NCI-H1694 treated with DMSO at 0.1 percent for 48 hours (cell line): ENCODE results near the gene ZNF724.
A peak's percentile ranks its signal among the peaks of the same experiment; 100 is the strongest.
"Not testable (repeated sequence)": the region's sequence is repeated elsewhere in the genome, so short reads cannot be mapped to it uniquely, and the experiment has no call there.

Source experiments
- DNase-seq: peaks from one replicate; lab custom pipeline; 2025; lab: John Stamatoyannopoulos, UW

Gene ZNF724

GRCh38 chr19:23249911-23250649 lies at the start of gene ZNF724:
Gene ZNF724 (minus strand): TSS chr19:23250394. CDS start chr19:23250242, 152 bp downstream.
- DNase-seq = peak; percentile 97

DNA sequence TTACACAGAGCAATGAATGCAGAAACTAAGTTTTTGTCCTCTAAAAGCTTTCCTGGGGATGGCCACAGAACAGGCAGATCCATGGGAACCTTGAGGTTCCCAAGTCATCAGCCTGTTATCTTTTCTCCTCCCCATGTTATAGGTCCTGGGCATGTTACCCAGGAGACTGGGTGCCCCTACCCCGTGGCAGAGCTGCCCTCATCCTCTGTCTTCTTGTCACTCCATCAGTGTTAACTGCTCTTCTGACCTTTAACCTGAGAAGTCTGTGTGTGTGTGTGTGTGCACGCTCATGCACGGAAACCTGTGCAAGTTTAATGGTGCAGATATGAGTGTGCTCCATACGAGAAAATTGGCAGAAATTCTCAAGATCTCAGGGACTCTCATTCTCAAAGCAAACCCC lies 43.9 kb upstream of the ZNF724 start:
- DNase-seq = no peak

DNA sequence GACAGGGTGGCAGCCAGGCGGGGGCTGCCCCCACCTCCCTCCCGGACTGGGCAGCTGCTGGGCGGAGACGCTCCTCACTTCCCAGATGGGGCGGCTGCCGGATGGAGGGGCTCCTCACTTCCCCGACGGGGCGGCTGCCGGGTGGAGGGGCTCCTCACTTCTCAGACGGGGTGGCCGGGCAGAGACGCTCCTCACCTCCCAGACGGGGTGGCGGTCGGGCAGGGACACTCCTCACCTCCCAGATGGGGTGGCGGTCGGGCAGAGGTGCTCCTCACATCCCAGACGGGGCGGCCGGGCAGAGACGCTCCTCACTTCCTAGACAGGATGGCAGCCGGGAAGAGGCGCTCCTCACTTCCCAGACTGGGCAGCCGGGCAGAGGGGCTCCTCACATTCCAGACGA lies 39.8 kb upstream of the ZNF724 start:
- not testable (repeated sequence) for DNase-seq

GRCh38 chr19:23287620-23288019 lies 37.4 kb upstream of the ZNF724 start:
- no peak for DNase-seq

DNA sequence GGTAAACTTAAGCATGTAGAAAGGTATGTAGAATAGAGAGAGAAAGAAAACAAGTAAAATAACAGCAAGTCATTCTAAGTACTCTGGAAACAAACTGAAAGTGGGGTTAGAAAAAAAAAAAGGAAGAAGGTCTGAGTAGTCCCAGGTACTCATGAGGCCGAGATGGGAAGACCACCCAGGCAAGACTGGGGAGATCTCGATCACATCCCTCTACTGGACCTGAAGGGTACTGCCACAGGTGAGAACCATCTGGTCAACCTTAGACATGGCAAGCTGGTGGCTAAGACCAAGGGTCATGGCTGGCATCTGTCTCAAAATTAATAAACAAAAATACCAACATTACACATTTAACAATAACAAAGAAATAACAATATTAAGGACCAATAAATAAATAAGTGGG lies 36.3 kb upstream of the ZNF724 start:
- DNase-seq = no peak

DNA sequence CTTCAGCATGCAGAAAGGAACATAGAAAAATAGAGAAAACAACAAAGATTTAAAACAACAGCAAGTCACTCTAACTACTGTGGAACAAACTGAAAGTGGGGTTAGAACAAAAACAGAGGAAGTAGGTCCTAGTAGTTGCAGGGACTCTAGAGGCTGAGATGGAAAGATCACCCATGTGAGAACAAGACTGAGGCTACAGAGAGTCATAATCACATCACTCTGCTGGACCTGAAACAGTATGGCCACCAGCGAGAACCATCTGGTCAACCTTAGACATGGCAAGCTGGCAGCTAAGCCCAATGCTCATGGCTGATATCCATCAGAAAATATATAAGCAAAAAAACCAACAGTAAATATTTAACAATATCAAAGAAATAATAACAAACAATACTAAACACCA lies 35.8 kb upstream of the ZNF724 start:
- DNase-seq = no peak

GRCh38 chr19:23285326-23285725 lies 35.1 kb upstream of the ZNF724 start:
- DNase-seq = not testable (repeated sequence)

GRCh38 chr19:23283925-23284324 lies 33.7 kb upstream of the ZNF724 start:
- DNase-seq = peak; percentile 19

DNA sequence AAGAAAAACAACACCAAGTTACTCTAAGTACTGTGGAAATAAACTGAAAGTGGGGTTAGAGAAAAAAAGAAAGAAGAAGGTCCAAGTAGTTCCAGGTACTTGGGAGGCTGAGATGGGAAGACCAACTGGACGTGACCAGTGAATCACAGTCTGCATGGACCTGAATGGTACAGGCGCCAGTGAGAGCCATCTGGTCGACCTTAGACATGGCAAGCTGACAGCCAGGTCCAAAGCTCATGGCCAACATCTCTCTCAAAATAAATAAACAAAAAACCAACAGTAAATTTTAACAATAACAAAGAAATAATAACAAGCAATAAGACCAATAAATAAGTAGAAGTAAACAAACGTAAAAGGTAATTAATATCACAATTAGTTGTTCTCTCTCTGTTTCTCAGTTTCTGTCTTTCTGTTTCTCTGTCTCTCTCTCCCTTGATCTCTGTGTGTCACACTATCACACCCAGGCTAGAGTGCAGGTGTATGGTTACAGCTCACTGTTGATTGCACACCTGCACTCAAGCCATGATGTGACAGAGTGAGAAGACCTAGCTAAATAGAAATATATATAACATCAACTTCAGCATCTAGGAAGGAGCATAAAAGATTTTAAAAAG lies 31.6 kb upstream of the ZNF724 start:
- DNase-seq = no peak

- DNase-seq = not testable (repeated sequence)
Observed at GRCh38 chr19:23278118-23278517, 27.9 kb upstream of the ZNF724 start.

GRCh38 chr19:23273590-23274412 lies 23.6 kb upstream of the ZNF724 start:
- peak; percentile 91 for DNase-seq

DNA sequence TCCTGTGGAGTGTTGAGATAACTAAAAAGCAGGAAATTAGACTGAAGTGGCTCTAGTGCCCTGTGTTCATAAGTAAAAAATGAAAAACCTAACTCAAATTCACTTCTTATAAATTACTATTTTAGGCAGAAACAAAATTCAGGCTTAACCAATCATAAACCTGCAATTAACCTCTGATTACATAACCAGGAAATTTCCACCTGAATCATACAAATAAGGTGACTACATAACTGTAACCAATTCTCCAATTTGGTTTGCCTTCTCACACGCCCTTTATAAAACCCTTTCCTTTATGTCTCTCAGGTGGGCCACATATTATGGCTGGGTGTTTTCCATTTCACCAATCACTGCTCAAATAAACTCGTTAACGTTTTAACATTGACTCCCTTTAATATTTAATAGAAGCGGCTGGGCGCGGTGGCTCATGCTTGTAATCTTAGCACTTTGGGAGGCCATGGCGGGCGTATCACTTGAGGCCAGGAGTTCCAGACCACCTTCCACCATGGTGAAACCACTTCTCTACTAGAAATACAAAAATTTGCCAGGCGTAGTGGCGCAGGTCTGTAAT lies 22.9 kb upstream of the ZNF724 start:
- no peak for DNase-seq

GRCh38 chr19:23263870-23264590 lies 13.8 kb upstream of the ZNF724 start:
- DNase-seq = no peak

DNA sequence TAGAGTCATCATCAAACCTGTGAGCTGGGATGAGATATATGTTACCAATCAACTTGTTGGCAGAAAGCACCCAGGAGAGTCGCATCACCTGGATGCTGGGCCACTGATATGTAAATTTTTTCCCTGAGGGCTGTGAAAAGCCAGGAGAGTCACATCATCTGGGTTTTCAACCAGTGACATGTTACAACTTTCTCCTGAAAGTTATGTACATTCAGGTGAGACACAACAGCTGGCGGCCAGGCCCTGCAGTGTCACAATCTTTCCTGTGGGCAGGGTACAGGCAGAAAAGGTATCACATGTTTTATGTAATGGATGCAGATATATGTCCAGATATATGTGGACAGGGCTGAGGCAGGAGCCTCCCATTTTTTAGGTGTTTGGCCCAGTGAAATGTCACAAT lies 13.2 kb upstream of the ZNF724 start:
- no peak for DNase-seq

DNA sequence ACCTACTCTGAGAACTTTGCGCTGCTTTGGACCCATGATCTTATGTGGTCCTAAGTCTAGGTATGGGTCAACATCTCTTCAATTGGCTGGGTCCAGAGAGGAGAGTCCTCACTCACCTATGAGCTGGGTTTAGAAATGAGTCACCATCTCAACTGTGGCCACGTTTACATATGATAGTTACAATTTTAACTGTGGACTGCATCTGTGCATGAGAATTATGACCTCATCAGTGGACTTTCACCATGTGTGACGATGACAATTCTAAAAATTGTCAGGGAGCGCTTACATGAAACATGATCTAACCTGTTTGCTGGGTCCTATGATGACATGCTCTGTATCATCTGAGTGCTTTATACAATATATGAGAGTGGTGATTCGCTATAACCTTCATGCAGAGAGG lies 12.7 kb upstream of the ZNF724 start:
- DNase-seq = no peak

DNA sequence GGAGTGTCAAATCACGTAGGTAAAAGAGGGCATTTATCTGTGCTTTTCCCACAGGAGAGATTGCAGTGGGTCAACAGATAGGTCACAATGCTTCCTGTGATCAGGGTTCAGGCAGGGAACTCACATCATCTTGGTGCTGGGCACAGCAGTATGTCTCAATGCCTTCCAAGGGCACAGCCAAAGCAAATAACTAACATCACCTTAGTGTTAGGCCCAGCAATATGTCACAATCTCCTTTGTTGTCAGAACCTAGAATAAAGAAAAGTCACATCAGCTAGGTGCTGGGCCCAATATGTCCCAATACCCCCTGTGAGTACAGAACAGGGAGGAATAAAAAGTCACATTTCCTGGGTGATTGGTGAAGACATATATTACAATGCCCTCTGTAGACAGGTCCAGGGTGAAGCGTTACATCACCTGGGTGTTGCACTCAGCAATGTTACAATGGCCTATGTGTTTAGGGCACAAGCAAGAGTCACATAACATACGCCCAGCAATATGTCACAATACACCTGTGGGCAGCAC lies 11.4 kb upstream of the ZNF724 start:
- no peak for DNase-seq

- DNase-seq = no peak
Observed at GRCh38 chr19:23260956-23261355, 10.8 kb upstream of the ZNF724 start.

GRCh38 chr19:23259961-23260360 lies 9.8 kb upstream of the ZNF724 start:
- no peak for DNase-seq

- no peak for DNase-seq
Observed at GRCh38 chr19:23255700-23256099, 5.5 kb upstream of the ZNF724 start.

DNA sequence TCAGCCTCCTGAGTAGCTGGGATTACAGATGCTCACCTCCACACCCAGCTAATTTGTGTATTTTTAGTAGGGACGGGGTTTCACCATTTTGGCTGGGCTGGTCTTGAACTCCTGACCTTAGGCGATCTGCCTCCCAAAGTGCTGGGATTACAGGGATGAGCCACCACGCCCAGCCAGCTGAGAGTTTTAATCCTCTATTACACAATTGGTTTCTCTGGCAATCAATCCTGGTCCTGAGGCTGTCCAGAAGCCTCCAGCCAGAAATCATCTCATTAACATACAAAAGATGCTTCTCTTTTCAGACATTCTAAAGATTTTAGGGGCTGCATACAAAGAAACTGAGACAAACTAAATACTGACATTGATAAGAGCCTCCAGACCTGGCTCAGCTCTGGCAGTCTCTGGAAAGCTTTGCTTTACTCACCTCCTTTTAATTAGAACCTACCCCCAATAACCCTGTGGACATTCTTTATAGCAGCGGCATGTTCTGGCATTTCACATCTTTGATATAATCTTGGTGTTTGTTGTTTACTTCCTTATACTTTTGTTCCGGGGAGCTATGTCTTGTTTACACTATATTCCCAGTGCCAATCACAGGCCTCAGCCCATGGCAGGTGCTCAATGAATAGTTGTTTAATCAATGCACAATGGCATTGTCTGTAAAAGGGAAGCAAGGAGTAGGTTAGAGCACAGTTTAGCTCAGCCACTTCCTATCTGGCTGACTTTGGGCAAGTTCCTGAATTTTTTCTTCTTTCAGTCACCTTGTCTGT lies 4.1 kb upstream of the ZNF724 start:
- DNase-seq = no peak

- not testable (repeated sequence) for DNase-seq
Observed at GRCh38 chr19:23253256-23253655, 3.1 kb upstream of the ZNF724 start.
